ENCODE measurements around the gene TMEM178B.

TMEM178B gene

DNA sequence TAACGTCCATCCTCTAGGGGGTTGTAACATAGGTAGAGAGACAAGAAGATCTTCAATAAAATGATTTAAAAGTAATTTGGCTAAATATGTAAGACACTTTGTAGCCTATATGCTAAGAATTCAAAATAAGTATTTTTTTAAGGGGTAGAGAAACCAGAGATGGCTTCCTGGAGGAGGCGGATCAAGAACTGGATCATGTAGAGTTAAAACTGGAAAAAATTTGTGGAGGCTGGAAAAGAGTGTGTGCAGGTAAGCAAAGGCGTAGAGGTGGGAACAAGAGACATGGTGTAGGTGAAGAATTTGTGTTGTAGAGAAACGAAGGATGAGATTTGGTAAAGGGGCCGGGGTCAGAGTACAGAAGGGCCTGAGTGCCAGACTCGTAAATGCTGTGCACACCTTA is 172.6 kb downstream of the TMEM178B start:
- DNase-seq (ENCODE audit: low spot score): no peak
- in situ Hi-C loops (cut with MboI; ENCODE audit: low sequenced_read_pairs, unreplicated experiment): no loop called here
- TF ChIP-seq CTCF (IDR thresholded peaks at IDR 0.05; ENCODE audit: borderline replicate concordance, control extremely low read depth, extremely low read depth, insufficient read depth, missing control alignments): no peak

DNA sequence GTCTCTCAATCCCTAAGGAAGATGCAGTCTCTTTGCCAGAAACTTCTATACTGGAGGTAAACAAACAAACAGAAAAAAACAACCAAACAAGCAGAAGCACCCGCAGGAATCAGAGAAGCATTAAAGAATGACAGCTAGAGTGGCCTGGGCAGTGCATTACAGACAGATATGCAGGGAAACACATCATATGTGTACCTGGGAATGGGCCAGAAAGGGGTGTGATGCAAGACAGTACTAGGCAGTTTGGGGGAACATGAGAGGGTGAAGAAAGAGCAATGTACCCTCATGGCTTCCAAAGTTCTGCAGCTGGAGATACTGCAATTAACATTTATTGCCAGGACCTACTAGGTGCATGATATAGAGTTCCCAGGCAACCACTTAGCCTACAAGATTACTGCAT is 177.3 kb downstream of the TMEM178B start:
- TF ChIP-seq CTCF (IDR thresholded peaks at IDR 0.05; ENCODE audit: borderline replicate concordance, control extremely low read depth, extremely low read depth, insufficient read depth, missing control alignments): no peak
- no peak for DNase-seq (ENCODE audit: low spot score)
- in situ Hi-C loops (cut with MboI; ENCODE audit: low sequenced_read_pairs, unreplicated experiment): no loop called here

DNA sequence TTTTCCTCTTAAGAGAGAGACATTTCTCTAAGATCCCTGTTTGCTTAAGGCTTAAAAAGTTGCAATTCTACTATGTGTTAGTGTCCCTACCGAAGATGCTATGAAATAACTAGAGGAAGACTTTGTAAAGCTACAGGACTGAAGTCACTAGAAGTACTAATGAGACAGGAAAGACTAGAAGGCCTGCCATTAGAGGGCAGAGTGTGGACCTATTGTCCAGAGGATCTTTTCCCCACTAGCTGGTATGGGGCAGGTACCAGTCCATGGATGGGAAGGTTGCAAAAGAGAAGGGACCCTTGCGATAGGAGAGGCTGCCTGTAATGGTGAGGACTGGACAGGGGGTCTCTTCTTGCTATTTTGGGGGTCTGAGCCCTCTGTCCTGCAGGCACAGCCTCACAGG is 178.1 kb downstream of the TMEM178B start:
- in situ Hi-C loops (cut with MboI; ENCODE audit: low sequenced_read_pairs, unreplicated experiment): no loop called here
- no peak for TF ChIP-seq CTCF (IDR thresholded peaks at IDR 0.05; ENCODE audit: borderline replicate concordance, control extremely low read depth, extremely low read depth, insufficient read depth, missing control alignments)
- DNase-seq (ENCODE audit: low spot score): no peak

- no peak for DNase-seq (ENCODE audit: low spot score)
- in situ Hi-C loops (cut with MboI; ENCODE audit: low sequenced_read_pairs, unreplicated experiment): no loop called here
- TF ChIP-seq CTCF (IDR thresholded peaks at IDR 0.05; ENCODE audit: borderline replicate concordance, control extremely low read depth, extremely low read depth, insufficient read depth, missing control alignments): no peak
These were observed 183.7 kb downstream of the TMEM178B start for GRCh38 chr7:141257597-141257996.

- no peak for TF ChIP-seq CTCF (IDR thresholded peaks at IDR 0.05; ENCODE audit: borderline replicate concordance, control extremely low read depth, extremely low read depth, insufficient read depth, missing control alignments)
- no peak for DNase-seq (ENCODE audit: low spot score)
- in situ Hi-C loops (cut with MboI; ENCODE audit: low sequenced_read_pairs, unreplicated experiment): no loop called here
These were observed 184.7 kb downstream of the TMEM178B start for GRCh38 chr7:141258559-141258958.

GRCh38 chr7:141262101-141263090 is 188.5 kb downstream of the TMEM178B start:
- no peak for TF ChIP-seq CTCF (IDR thresholded peaks at IDR 0.05; ENCODE audit: borderline replicate concordance, control extremely low read depth, extremely low read depth, insufficient read depth, missing control alignments)
- in situ Hi-C loops (cut with MboI; ENCODE audit: low sequenced_read_pairs, unreplicated experiment): no loop called here
- no peak for DNase-seq (ENCODE audit: low spot score)

Data from GM13976 (cell line).